Activated naive CD8-positive, alpha-beta T cell treated with anti-CD3 and anti-CD28 coated beads, Interleukin-2, amount 50 U/mL, for 24 hours (primary cell): ENCODE results near the gene SUPT6H.

Experiments used
- ATAC-seq: fragments of 150-1000 bp; cut with Tn5 transposase; one replicate; pipeline ENCODE4 v1.10.0; 2021
- DNase-seq: peaks from one replicate; pipeline ENCODE4 v3.0.0; 2021
- H3K27ac Mint-ChIP-seq: one replicate; pipeline ENCODE4 v1.8.0; 2021; ENCODE audit warnings: mild to moderate bottlenecking, mixed read lengths
- H3K27me3 Mint-ChIP-seq: one replicate; pipeline ENCODE4 v1.8.0; 2021; ENCODE audit warnings: mixed read lengths
- H3K36me3 Mint-ChIP-seq: one replicate; pipeline ENCODE4 v1.8.0; 2021; ENCODE audit warnings: low read depth, mixed read lengths
- H3K4me1 Mint-ChIP-seq: one replicate; pipeline ENCODE4 v1.8.0; 2021; ENCODE audit warnings: mixed read lengths
- H3K4me3 Mint-ChIP-seq: one replicate; pipeline ENCODE4 v1.8.0; 2021; ENCODE audit warnings: mild to moderate bottlenecking, moderate library complexity, mixed read lengths
- H3K9me3 Mint-ChIP-seq: one replicate; pipeline ENCODE4 v1.8.0; 2021; ENCODE audit warnings: mixed read lengths

SUPT6H gene

DNA sequence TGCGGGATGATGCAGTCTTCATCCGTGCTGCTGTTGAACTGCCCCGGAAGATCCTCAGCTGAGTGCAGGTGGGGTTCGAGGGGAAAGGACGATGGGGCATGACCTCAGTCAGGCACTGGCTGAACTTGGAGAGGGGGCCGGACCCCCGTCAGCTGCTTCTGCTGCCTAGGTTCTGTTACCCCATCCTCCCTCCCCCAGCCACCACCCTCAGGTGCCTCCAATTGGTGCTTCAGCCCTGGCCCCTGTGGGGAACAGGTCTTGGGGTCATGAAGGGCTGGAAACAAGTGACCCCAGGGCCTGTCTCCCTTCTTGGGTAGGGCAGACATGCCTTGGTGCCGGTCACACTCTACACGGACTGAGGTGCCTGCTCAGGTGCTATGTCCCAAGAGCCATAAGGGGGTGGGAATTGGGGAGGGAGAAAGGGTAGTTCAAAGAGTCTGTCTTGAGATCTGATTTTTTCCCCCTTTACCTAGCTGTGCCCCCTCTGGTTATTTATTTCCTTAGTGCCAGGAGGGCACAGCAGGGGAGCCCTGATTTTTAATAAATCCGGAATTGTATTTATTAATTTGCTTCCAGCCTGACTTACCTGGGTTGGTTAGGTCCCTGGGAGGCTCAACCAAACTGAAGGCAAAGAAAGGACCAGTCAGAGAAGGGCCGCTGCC lies 87.6 kb downstream of the SUPT6H start:
- peaks cover 46% of the 10 kb centered on the region for H3K36me3 Mint-ChIP-seq
- H3K27me3 Mint-ChIP-seq, result no peaks in the 10 kb centered on the region
- peaks cover 42% of the 10 kb centered on the region for H3K4me1 Mint-ChIP-seq
- peak overlapping the region; percentile 39 for H3K27ac Mint-ChIP-seq
- no peaks in the 10 kb centered on the region for H3K9me3 Mint-ChIP-seq
- no peak overlapping the region for H3K4me3 Mint-ChIP-seq
- ATAC-seq (peak; percentile 9), DNase-seq (no peak)

DNA sequence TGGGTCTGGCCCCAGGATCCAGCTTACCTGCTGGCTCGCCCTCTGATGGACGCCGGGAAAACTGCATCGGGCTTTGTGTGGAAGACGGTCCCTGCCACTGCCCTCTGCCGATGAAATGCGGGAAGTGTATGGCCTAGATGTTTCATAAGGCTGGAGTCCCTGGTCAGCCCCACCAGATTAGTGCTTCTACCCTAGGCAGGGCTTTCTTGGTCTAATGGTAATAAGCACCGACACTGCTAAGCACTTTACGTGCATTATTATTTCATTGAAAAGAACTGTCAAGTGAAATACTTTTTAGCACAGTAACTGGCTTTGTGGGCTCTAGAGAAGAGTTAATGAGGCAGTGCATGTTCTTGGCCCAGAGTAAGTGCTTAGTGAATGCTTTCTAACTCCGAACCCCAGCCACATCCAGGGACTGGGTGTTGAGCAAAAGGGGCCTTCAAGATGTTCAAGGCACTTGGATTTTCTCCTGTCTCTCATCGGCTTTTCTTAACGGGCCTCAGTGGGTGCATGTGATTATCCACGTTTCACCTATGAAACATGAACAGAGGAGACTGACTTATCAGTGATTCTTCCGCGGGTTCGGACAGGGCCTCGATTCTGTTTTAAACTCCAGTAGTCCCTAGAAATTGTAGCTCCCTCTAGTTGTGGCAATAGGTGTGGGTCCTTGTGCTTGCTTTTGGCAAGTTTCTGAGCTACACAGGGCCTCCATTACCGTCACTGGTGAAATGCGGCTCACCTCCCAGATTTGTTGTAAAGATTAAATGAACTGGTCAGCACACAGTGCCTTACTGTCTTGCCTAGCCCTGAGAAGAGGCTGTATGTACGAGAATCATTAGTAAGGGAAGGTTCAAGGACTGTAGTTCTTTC lies 88.4 kb downstream of the SUPT6H start:
- Mint-ChIP-seq H3K36me3 (peaks cover 41% of the 10 kb centered on the region), H3K27ac (peak overlapping the region; percentile 39), H3K27me3 (no peaks in the 10 kb centered on the region), H3K9me3 (no peaks in the 10 kb centered on the region), H3K4me3 (no peak overlapping the region), H3K4me1 (peaks cover 42% of the 10 kb centered on the region)
- ATAC-seq, result peak; percentile 77
- peak; percentile 93 for DNase-seq

DNA sequence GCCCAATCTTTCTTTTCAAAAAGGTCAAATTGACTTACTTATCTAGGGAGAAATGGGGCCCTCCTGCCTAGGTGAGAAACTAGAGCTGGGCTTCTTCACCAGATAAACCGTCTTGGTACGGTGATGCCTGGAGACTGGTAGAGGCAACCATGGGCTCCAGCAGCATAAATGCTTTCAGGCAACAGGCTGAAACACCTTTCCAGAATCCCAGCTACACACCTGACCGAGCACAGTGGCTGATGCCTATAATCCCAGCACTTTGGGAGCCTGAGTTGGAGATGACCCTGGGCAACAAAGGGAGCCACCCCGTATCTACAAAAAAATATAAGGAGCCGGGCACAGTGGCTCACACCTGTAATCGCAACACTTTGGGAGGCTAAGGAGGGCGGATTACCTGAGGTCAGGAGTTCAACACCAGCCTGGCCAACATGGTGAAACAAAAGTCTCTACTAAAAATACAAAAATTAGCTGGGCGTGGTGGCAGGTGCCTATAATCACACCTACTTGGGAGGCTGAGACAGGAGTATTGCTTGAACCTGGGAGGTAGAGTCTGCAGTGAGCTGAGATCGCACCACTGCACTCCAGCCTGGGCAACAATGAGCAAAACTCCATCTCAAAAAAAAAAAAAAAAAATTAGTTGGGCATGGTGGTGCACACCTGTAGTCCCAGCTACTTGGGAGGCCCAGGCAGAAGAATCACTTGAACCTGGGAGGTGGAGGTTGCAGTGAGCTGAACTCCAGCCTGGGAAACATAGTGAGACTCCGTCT lies 89.8 kb downstream of the SUPT6H start:
- ATAC-seq (no peak), DNase-seq (no peak)
- H3K27me3 Mint-ChIP-seq, result no peaks in the 10 kb centered on the region
- no peak overlapping the region for H3K27ac Mint-ChIP-seq
- H3K36me3 Mint-ChIP-seq, result peaks cover 41% of the 10 kb centered on the region
- no peak overlapping the region for H3K4me3 Mint-ChIP-seq
- H3K4me1 Mint-ChIP-seq, result peaks cover 30% of the 10 kb centered on the region
- H3K9me3 Mint-ChIP-seq, result no peaks in the 10 kb centered on the region
